Measurements from ENCODE around the gene ZCCHC2. TPM values are rescaled to one million over a fixed set of nuclear protein-coding genes. Genes with fewer than 3 reads are reported as not detected.
A peak's percentile ranks its signal among the peaks of the same experiment; 100 is the strongest.

The ZCCHC2 gene
- total and polyA plus RNA-seq, 4 donors, result 15.2 to 15.5 (median 15.4) TPM

DNA sequence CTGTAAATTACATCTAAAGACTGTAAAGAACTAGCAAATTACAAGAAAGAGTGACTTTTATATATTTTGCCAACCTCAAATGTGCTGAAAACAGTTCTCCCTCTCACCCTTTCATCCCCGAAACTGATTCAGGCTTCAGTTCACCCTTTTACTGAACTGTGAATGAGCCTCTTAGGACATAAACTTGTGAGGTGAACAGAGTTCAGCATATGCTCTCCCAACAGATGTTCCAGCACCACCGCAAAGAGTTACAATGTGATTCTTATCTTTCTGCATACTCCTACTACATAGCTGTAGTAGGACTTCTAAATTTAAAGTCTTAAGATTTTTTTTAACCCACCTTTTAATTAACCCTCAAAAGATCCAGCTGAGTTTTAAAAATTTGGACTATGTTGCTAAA, 1.2 kb upstream of the ZCCHC2 start:
- Histone ChIP-seq H3K27ac (ENCODE audit: low read depth, low read length) (no peak overlapping the region), H3K27me3 (ENCODE audit: control insufficient read depth, insufficient read depth, low read length) (peaks cover 8% of the 10 kb centered on the region), H3K36me3 (ENCODE audit: control insufficient read depth, insufficient read depth, low read length) (no peaks in the 10 kb centered on the region), H3K4me1 (ENCODE audit: control insufficient read depth, insufficient read depth, low read length) (no peaks in the 10 kb centered on the region), H3K4me3 (ENCODE audit: low read depth, low read length) (no peak overlapping the region), H3K9me3 (ENCODE audit: control insufficient read depth, insufficient read depth, low read length) (no peaks in the 10 kb centered on the region)
- DNase-seq (ENCODE audit: low read depth in 4 of 6, low spot score in 6 of 6), result no peak
- WGBS (ENCODE audit: insufficient coverage), result no CpG with 5 or more reads among the region's 2 CpGs

DNA sequence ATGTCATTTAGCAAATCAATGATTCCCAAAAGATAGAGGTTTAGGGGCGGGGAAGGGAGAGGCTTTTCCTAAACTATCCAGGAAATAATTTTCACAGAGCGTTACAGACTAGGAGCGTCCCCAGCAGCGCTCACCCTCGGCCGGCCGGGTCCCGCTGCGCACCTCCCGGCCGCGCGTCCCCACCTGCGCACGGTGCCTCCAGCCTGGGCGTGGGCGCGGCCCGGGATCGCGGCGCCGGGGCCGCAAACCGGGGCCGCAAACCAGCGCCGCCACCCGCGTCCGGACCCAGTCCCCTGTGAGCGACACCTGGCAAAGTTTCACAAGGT, 684 bp upstream of the ZCCHC2 start:
- Histone ChIP-seq H3K9me3 (ENCODE audit: control insufficient read depth, insufficient read depth, low read length) (no peaks in the 10 kb centered on the region), H3K4me3 (ENCODE audit: low read depth, low read length) (peak overlapping the region; percentile 77), H3K27ac (ENCODE audit: low read depth, low read length) (peak overlapping the region; percentile 75), H3K27me3 (ENCODE audit: control insufficient read depth, insufficient read depth, low read length) (peaks cover 8% of the 10 kb centered on the region), H3K4me1 (ENCODE audit: control insufficient read depth, insufficient read depth, low read length) (no peaks in the 10 kb centered on the region), H3K36me3 (ENCODE audit: control insufficient read depth, insufficient read depth, low read length) (no peaks in the 10 kb centered on the region)
- WGBS (ENCODE audit: insufficient coverage), result 0% methylated on average over 31 of the region's 32 CpGs
- no peak for DNase-seq (ENCODE audit: low read depth in 4 of 6, low spot score in 6 of 6)

DNA sequence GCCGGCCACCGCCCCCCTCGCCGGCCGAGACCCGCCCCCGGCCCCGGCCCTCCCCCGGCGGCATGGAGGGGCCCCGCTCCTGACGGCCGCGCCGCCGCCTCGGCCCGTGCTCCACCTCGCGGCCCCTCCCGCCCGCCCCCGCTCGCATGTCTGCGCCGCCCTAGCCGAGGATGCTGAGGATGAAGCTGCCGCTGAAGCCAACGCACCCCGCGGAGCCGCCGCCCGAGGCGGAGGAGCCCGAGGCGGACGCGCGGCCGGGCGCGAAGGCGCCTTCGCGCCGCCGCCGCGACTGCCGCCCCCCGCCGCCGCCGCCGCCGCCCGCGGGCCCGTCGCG, 397 bp downstream of the ZCCHC2 start:
- Histone ChIP-seq H3K27me3 (ENCODE audit: control insufficient read depth, insufficient read depth, low read length) (peaks cover 8% of the 10 kb centered on the region), H3K9me3 (ENCODE audit: control insufficient read depth, insufficient read depth, low read length) (no peaks in the 10 kb centered on the region), H3K4me1 (ENCODE audit: control insufficient read depth, insufficient read depth, low read length) (no peaks in the 10 kb centered on the region), H3K4me3 (ENCODE audit: low read depth, low read length) (peak overlapping the region; percentile 77), H3K27ac (ENCODE audit: low read depth, low read length) (peak overlapping the region; percentile 96), H3K36me3 (ENCODE audit: control insufficient read depth, insufficient read depth, low read length) (no peaks in the 10 kb centered on the region)
- DNase-seq (ENCODE audit: low read depth in 4 of 6, low spot score in 6 of 6), result no peak
- under 1% methylated on average over 59 of the region's 62 CpGs for WGBS (ENCODE audit: insufficient coverage)

DNA sequence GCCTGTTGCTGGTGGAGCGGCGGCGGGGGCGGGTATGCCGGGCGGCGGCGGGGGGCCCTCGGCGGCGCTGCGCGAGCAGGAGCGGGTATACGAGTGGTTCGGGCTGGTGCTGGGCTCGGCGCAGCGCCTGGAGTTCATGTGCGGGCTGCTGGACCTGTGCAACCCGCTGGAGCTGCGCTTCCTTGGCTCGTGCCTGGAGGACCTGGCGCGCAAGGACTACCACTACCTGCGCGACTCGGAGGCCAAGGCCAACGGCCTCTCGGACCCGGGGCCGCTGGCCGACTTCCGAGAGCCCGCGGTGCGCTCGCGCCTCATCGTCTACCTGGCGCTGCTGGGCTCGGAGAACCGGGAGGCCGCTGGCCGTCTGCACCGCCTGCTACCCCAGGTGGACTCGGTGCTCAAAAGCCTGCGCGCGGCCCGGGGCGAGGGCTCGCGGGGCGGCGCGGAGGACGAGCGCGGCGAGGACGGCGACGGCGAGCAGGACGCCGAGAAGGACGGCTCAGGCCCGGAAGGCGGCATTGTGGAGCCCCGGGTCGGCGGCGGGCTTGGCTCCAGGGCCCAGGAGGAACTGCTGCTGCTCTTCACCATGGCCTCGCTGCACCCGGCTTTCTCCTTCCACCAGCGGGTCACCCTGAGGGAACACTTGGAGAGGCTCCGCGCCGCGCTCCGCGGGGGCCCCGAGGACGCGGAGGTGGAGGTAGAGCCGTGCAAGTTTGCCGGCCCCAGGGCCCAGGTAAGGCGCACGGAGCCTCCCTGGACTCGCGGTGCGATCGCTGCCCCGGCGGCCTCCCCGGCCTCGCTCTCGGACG, 1.0 kb downstream of the ZCCHC2 start:
- peak overlapping the region; percentile 56 for H3K4me3 ChIP-seq (ENCODE audit: low read depth, low read length)
- H3K4me1 ChIP-seq (ENCODE audit: control insufficient read depth, insufficient read depth, low read length), result no peaks in the 10 kb centered on the region
- no peaks in the 10 kb centered on the region for H3K36me3 ChIP-seq (ENCODE audit: control insufficient read depth, insufficient read depth, low read length)
- WGBS (ENCODE audit: insufficient coverage), result under 1% methylated on average over 100 of the region's 100 CpGs
- no peaks in the 10 kb centered on the region for H3K9me3 ChIP-seq (ENCODE audit: control insufficient read depth, insufficient read depth, low read length)
- peak in 4 of 6 donors; percentile 19 to 77 (median 46) for DNase-seq (ENCODE audit: low read depth in 4 of 6, low spot score in 6 of 6)
- peak overlapping the region; percentile 87 for H3K27ac ChIP-seq (ENCODE audit: low read depth, low read length)
- H3K27me3 ChIP-seq (ENCODE audit: control insufficient read depth, insufficient read depth, low read length), result peaks cover 8% of the 10 kb centered on the region

DNA sequence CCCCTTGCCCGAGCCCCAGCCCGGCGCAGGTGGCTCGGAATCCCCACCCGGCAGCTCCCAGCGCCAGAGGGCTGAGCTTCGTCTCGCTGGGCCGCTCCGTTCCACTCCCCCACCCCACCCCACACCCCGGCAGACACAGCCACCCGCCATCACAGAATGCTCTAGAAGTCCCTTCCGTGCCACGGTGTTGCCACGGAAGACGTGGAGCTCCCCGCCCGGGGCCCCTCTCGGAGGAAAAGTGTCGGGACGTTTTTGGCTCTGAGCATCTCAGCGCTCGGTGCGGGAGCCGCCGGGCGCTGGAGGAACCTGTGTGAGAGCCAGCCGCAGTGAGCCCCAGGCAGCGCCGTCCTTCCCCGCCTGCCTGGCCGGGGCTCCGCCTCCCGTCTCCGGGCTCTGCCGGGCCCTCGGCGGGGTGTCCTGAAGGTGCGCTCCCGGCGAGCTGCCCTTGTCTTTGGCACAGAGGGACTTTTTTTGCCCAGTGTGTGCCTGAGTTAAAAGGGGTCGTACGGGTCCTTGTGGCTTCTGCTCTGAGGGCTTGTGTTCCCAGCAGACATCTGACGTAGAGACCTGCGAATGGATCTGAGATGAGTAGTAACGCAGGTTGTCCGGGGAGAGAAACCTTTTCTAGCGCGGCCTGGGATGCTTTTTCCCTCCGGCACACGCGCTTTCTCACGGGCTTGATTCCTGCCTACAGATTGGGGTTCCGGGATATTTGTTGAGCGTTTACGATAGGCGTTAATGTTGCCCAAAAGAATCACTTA, 1.8 kb downstream of the ZCCHC2 start:
- Histone ChIP-seq H3K36me3 (ENCODE audit: control insufficient read depth, insufficient read depth, low read length) (no peaks in the 10 kb centered on the region), H3K4me3 (ENCODE audit: low read depth, low read length) (peak overlapping the region; percentile 56), H3K27me3 (ENCODE audit: control insufficient read depth, insufficient read depth, low read length) (peaks cover 7% of the 10 kb centered on the region), H3K4me1 (ENCODE audit: control insufficient read depth, insufficient read depth, low read length) (no peaks in the 10 kb centered on the region), H3K9me3 (ENCODE audit: control insufficient read depth, insufficient read depth, low read length) (no peaks in the 10 kb centered on the region), H3K27ac (ENCODE audit: low read depth, low read length) (peak overlapping the region; percentile 87)
- under 1% methylated on average over 50 of the region's 57 CpGs for WGBS (ENCODE audit: insufficient coverage)
- DNase-seq (ENCODE audit: low read depth in 4 of 6, low spot score in 6 of 6), result peak in 5 of 6 donors; percentile 17 to 79 (median 59)

DNA sequence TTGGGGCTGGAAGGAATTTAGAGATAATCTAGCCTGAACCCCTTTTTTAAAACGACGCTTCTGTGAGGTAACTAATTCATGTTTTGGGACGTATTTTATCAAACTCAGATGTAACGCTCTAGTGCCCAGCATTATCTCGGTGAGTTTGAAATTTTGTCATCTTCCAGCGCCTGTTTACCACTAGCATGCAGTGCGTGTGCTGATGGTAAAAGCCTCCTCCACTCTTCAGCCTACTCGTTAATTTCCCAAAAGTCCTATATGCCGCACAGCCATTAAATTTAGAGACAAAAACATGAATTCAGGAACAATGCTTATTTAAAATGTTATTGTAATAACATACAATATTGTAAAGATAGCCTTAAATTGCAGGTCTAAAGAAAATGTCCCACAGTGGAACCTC, 2.8 kb downstream of the ZCCHC2 start:
- Histone ChIP-seq H3K4me1 (ENCODE audit: control insufficient read depth, insufficient read depth, low read length) (no peaks in the 10 kb centered on the region), H3K9me3 (ENCODE audit: control insufficient read depth, insufficient read depth, low read length) (no peaks in the 10 kb centered on the region), H3K36me3 (ENCODE audit: control insufficient read depth, insufficient read depth, low read length) (no peaks in the 10 kb centered on the region), H3K27ac (ENCODE audit: low read depth, low read length) (peak overlapping the region; percentile 87), H3K4me3 (ENCODE audit: low read depth, low read length) (peak overlapping the region; percentile 56), H3K27me3 (ENCODE audit: control insufficient read depth, insufficient read depth, low read length) (peaks cover 6% of the 10 kb centered on the region)
- WGBS (ENCODE audit: insufficient coverage), result 72% methylated on average over 3 of the region's 9 CpGs
- DNase-seq (ENCODE audit: low read depth in 4 of 6, low spot score in 6 of 6), result peak in 3 of 6 donors; percentile 15 to 68 (median 21)

DNA sequence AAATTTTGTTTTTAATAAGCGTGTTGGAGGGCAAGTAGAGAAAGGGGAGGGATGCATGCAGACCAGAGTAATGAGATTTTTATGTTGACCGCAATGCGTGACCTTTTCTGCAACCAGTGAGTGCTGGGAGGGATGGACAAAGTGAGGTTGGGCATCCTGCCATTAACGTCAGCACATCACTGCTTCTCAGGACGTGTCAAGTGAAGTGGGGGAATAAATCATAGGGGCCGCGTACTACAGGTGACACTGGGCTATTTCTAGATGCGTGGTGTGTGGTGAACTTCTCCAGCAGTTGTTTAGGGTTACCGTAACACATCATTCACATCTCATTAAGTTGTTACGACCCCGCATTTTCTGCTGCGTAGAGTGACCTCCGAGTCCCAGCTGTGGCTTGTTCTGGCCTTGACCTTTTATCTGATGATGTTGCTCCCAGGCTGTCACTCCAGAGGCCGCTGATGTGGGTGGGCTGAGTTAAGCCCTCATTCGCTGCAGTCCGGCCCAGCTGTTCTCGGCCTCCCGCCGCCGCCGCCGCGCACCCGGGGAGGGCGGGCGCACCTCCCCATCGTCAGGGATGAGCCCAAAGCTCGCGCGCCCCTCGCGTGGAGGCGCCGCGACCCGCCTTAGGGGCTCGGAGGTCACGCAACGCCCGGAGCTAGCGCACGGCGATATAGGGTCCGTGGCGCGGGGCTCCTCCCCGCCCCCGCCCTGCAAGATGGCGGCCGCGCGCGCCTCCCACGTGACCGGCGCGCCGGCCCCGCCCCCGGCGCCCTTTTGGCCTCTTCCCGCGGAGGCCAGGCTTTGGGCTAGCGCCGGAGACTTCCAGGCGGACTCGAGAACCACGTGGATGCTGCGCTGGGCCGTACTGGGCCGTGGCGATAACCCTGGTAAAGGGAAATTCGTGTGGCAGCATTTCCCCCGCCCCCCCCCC, 3.5 kb downstream of the ZCCHC2 start:
- Histone ChIP-seq H3K4me3 (ENCODE audit: low read depth, low read length) (peak overlapping the region; percentile 56), H3K4me1 (ENCODE audit: control insufficient read depth, insufficient read depth, low read length) (no peaks in the 10 kb centered on the region), H3K27ac (ENCODE audit: low read depth, low read length) (peak overlapping the region; percentile 87), H3K27me3 (ENCODE audit: control insufficient read depth, insufficient read depth, low read length) (peaks cover 4% of the 10 kb centered on the region), H3K36me3 (ENCODE audit: control insufficient read depth, insufficient read depth, low read length) (no peaks in the 10 kb centered on the region), H3K9me3 (ENCODE audit: control insufficient read depth, insufficient read depth, low read length) (no peaks in the 10 kb centered on the region)
- WGBS (ENCODE audit: insufficient coverage), result 2% methylated on average over 58 of the region's 74 CpGs
- peak in 5 of 6 donors; percentile 33 to 91 (median 56) for DNase-seq (ENCODE audit: low read depth in 4 of 6, low spot score in 6 of 6)

DNA sequence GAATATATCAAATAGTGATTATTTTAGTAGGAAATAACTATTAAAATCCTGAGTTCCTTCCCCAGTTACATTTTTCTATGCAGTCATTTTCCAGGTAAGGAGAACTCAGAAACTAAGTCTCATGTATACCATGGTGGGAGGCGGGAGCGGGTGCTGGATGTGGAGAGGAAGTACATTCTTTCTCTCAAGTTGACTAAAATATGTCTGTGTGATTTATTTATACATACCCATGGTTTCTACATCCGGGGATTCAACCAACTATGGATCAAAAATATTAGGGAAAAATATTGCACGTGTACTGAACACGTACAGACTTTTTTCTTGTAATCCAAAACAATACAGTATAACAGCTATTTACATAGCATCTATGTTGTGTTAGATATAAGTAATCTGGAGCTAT, 6.8 kb downstream of the ZCCHC2 start:
- no CpG with 5 or more reads among the region's 5 CpGs for WGBS (ENCODE audit: insufficient coverage)
- no peak for DNase-seq (ENCODE audit: low read depth in 4 of 6, low spot score in 6 of 6)
- H3K27ac ChIP-seq (ENCODE audit: low read depth, low read length), result no peak overlapping the region

DNA sequence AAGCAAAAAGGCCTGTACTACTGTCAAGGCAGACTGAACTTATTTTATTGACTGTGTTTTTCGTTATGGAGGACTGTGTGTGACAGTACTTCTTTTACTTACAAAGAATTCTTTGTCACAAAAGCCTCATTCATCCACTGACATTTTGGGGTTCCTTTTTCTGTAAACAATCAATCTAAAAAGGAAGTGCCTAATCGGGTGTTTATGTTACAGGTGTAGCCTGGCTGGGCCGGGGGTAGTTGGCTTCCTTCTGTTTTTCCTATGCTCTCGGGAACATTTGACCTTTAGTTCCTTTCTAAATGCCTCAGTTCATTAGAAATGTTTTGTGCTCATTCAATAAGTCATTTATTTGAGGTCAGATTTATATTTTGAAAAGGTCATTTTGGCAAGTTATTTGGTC, 8.3 kb downstream of the ZCCHC2 start:
- WGBS (ENCODE audit: insufficient coverage), result no CpG with 5 or more reads among the region's 4 CpGs
- Histone ChIP-seq H3K4me3 (ENCODE audit: low read depth, low read length) (no peak overlapping the region), H3K4me1 (ENCODE audit: control insufficient read depth, insufficient read depth, low read length) (no peaks in the 10 kb centered on the region), H3K9me3 (ENCODE audit: control insufficient read depth, insufficient read depth, low read length) (no peaks in the 10 kb centered on the region), H3K27ac (ENCODE audit: low read depth, low read length) (no peak overlapping the region), H3K36me3 (ENCODE audit: control insufficient read depth, insufficient read depth, low read length) (no peaks in the 10 kb centered on the region), H3K27me3 (ENCODE audit: control insufficient read depth, insufficient read depth, low read length) (no peaks in the 10 kb centered on the region)
- DNase-seq (ENCODE audit: low read depth in 4 of 6, low spot score in 6 of 6), result no peak

More for the DNA sequence above, 6.8 kb downstream of the ZCCHC2 start:
- H3K27me3 ChIP-seq (ENCODE audit: control insufficient read depth, insufficient read depth, low read length), result no peaks in the 10 kb centered on the region
- H3K4me1 ChIP-seq (ENCODE audit: control insufficient read depth, insufficient read depth, low read length), result no peaks in the 10 kb centered on the region
- H3K4me3 ChIP-seq (ENCODE audit: low read depth, low read length), result no peak overlapping the region
- no peaks in the 10 kb centered on the region for H3K36me3 ChIP-seq (ENCODE audit: control insufficient read depth, insufficient read depth, low read length)
- no peaks in the 10 kb centered on the region for H3K9me3 ChIP-seq (ENCODE audit: control insufficient read depth, insufficient read depth, low read length)

Measured in spinal cord (tissue), 10 donors.